ENCODE results near the gene SYNE4. TPM values are rescaled to one million over a fixed set of nuclear protein-coding genes. Genes with fewer than 3 reads are reported as not detected.

The SYNE4 gene, protein sequence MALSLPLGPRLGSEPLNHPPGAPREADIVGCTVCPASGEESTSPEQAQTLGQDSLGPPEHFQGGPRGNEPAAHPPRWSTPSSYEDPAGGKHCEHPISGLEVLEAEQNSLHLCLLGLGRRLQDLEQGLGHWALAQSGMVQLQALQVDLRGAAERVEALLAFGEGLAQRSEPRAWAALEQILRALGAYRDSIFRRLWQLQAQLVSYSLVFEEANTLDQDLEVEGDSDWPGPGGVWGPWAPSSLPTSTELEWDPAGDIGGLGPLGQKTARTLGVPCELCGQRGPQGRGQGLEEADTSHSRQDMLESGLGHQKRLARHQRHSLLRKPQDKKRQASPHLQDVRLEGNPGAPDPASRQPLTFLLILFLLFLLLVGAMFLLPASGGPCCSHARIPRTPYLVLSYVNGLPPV
- 0.23 TPM in 1 of 2 replicates, not detected in the other for total RNA-seq

DNA sequence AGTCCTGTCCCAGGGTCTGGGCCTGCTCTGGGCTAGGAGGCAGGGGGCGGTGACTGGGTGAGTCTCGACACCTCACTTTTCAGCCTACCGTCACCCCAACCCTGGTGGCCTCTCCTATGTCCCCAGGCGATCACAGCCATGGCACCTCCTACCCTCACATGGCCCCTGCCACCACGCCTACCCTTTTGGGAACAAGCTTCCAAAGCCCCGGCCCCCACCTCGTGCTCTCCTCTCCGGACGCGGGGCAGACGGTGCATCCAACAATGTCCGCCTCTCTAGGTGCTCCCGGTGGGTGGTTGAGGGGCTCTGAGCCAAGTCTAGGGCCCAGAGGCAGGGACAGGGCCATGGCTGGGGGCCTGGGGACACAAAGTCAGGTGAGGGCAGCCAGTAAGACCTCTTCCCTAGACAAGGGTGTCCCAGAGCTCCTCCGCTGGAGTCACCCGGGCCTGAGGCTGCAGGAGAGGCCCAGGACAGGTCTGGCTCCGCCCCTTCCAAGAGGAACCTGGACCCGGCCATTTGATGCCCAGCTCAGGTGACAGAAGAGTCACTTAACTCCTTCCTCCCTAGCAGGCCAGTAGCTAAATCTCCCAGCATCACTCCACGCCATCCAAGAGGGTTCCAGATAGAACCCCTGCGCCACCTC, at the start of gene SYNE4:
Gene SYNE4, minus strand, starts transcription at position 478 of the 643 bp plus-strand sequence. Its CDS starts 132 bp downstream, at position 346.

DNA sequence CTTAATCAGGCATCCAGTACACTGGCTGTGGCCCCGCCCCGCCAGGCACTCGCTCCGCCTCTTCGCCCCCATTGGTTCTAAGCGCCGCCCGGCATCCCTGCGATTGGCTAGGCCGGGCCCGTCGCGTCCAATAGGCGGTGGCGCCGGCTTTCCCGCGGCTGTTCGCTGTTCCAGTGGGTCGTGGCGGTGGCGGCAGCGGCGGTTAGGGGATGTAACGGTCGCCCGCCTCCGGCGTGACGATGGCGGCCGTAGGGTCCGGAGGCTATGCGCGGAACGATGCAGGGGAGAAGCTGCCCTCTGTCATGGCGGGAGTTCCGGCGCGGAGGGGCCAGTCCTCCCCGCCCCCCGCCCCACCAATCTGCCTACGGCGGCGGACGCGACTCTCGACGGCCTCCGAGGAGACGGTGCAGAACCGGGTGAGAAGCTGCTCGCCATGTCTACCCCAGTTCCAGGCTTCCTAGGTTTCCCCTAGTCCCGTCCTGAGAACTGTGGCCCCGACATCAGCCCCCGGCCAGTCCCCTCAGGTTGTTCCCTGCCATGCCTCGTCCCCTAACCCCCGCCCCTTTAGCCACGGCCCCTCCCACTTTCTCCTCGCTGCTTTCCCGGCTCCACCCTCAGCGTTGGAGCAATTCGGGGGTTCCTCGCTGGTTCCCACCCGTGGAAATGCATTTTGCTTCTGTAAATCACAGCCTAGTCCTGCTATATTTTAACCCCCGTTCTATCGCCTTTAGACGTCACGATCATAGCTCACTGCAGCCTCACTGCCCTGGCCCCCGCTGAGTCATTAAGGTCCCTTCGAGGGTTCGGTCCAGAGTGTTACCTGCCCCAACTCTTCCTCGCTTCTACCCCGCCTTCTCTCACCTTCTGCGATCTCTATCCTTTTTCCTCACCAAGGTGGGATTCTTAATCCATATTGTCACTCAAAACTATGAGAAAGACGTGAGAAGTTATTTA, 46.4 kb upstream of the SYNE4 start, which contains the start of gene WDR62:
Gene WDR62, plus strand, starts transcription at position 165 of the 954 bp plus-strand sequence. Its CDS starts 75 bp downstream, at position 240.

DNA sequence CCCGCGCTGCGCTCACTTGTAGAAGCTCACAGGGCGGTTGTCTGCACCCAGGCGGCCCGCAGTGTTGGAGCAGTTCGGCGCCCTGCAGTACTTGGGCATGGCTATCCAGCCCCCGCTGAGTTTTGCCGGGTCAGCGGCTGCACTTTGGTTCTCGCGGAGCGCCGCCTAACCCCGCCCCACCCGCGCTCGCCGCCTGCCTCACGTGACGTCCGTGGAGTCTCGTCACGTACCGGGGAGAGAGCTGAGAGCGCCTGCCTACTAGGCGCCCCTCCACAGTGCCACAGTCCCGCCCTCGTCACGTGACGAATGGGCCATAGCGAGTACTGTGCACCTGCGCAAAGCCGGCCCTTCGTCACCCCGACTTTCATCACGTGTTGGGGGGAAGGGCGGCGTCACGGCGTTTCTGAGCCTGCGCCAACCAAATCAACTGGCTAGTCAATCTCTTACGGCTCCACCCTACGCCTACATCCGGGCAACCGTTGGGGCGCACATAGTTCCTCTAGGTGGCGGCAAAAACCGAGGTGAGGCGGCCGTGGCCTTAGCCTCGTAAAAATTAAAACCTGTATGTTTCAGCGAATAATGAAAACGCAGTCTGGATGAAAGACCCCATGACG, 45.6 kb upstream of the SYNE4 start, which contains the start of gene THAP8:
Gene THAP8, minus strand, starts transcription at position 167 of the 614 bp plus-strand sequence. Its CDS starts 68 bp downstream, at position 99.

DNA sequence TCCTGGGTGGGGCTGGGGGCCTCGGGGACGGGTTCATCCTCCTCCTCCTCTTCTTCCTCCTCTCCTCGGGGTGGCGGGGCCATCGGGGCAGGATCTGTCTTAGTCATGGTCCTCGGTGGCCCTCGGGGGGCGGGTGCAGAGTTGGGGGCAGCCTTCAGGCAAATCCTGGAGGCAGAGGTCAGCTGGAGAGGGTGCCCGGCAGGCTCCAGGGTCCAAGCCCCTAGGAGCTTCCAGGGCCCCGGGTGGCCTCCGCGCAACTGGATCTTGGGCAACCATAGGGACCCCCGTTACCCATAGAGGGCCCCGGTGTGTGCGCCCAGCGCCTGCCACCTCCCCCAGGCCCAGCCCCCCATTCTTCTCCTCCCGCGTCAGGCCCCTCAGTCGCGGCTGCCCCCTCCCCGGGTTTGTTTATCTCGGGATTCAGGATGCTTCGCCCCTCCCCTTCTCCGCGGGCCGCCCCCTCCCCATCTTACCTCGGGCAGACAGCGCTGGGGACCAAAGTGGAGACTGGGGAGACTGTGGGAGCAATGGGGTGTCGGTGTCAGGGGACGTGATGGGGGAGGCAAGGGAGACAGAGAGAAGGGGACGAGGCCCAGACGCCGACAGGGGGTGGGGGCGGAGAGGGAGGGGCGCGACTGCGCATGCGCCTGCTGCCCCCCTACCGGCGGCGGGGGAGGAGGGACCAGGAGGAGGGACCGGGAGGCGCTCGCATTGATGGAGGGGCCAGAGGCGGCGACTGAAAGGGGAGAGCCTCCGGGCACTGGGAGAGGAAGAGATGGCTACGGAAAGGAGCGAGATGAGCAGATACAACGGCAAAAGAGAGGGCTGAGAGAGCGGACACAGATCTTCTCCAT, 23.9 kb upstream of the SYNE4 start, which contains the start of gene CLIP3:
Gene CLIP3, minus strand, starts transcription at position 623 of the 854 bp plus-strand sequence. Its CDS starts 516 bp downstream, at position 107.

DNA sequence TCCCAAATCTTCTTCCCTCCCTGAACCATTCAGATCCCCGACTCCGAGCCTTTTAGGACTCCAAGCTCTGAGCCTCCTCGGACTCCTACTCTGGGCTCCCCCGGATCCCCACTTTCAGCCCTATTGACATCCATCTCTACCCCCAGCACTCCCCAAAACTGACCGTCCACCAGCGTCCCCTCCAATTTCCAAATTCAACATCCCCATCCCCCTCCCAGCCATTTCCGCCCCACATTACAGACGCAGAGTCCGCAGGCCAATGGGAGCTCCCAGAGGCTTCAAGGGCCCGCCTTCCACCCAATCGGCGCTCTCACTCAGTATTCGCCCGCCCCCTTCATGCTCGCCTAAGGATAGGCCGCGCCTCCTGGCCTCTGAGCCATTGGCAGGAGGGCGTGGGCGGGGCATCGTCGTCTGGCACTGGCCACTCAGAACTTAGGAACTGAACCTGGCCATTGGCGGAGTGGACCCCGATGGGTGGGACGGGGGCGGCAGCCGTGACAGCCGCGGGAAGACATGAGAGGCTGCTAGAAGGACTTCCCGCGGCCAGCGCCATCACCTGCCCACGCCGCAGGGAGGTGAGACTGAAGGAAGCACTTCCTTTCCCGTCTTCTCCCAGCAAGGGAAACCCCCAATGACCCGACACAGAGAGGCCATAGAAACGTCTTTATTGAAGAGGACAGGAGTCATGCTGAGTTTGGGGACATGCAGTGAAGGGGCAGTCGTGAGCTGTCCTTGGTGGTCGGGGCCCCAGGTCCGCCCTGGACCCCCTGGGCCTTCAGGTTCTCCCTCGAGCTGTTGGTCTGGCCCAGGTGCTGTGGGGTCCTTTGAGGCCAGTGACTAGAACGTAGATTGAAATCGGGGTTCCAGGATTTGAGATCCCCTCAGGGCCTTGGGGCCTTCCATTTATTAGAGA, 5.7 kb upstream of the SYNE4 start, which contains the start of gene ALKBH6:
Gene ALKBH6, minus strand, starts transcription at position 202 of the 913 bp plus-strand sequence. CDS start 816 bp downstream, outside the sequence.

DNA sequence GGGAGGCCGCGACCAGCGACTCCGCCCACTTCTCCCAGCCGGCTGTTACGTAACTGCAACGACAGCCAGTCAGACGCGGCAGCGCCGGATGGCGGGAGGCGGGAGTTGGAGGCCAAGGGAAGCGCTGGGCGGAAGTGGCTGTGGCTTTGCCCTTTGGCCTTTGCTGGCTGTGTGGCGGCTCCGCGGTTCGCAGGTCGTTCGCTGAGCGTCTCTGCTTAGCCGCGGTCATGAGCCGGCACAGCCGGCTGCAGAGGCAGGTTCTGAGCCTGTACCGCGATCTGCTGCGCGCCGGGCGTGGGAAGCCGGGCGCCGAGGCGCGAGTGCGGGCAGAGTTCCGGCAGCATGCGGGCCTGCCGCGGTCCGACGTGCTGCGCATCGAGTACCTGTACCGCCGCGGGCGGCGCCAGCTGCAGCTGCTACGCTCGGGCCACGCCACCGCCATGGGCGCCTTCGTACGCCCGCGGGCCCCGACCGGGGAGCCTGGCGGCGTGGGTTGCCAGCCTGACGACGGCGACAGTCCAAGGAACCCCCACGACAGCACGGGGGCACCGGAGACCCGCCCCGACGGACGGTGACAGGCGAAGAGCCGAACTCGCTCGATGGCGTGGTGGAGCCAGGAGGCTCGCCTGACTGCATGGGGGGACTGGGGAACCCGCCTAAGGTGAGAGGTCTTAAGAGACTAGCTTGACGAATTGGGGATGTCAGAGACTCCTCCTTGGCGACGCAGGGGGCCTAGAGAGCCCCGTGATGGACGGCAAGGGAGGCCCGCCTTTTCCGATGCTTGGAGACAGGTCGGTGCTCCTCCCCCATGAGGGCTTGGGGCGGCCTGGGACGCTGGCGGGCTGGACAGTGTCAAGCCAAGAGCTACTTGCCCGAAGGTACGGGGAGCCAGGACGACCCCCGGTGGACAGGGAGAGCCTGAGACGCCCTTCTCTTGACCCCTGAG, 13.3 kb downstream of the SYNE4 start, which contains the start of gene SDHAF1:
Gene SDHAF1, plus strand, starts transcription at position 141 of the 946 bp plus-strand sequence. Its CDS starts 87 bp downstream, at position 228.

Other genes with a start within 250 kb of the SYNE4 start
- gene ARHGAP33, start 233.2 kb downstream of the SYNE4 start, total RNA-seq: 1.8 and 6.2 TPM in 2 replicates
- gene PRODH2, start 196.0 kb downstream of the SYNE4 start, total RNA-seq: not detected in 2 replicates
- gene NPHS1, start 156.3 kb downstream of the SYNE4 start, total RNA-seq: not detected in 2 replicates
- gene KIRREL2, start 151.9 kb downstream of the SYNE4 start, total RNA-seq: 0.05 TPM in 1 of 2 replicates, not detected in the other
- 15.4 and 15.7 TPM in 2 replicates for gene APLP1, start 140.2 kb downstream of the SYNE4 start, total RNA-seq
- gene NFKBID, start 108.3 kb downstream of the SYNE4 start, total RNA-seq: 2.7 and 5.2 TPM in 2 replicates
- gene HCST, start 106.3 kb downstream of the SYNE4 start, total RNA-seq: 1.2 TPM in 2 replicates
- not detected in 2 replicates for gene TYROBP, start 100.5 kb downstream of the SYNE4 start, total RNA-seq
- gene LRFN3, start 72.4 kb downstream of the SYNE4 start, total RNA-seq: 3.6 and 4.2 TPM in 2 replicates
- gene SDHAF1, start 13.6 kb downstream of the SYNE4 start, total RNA-seq: 8.1 and 11.9 TPM in 2 replicates
- gene ALKBH6, start 5.4 kb upstream of the SYNE4 start, total RNA-seq: 14.6 and 14.7 TPM in 2 replicates
- 14.3 and 22.8 TPM in 2 replicates for gene CLIP3, start 24.1 kb upstream of the SYNE4 start, total RNA-seq
- gene THAP8, start 45.5 kb upstream of the SYNE4 start, total RNA-seq: 1.6 and 3.3 TPM in 2 replicates
- 0.59 and 4.6 TPM in 2 replicates for gene WDR62, start 46.1 kb upstream of the SYNE4 start, total RNA-seq
- not detected in 2 replicates for gene OVOL3, start 102.3 kb upstream of the SYNE4 start, total RNA-seq
- 27.3 and 29.2 TPM in 2 replicates for gene POLR2I, start 106.1 kb upstream of the SYNE4 start, total RNA-seq
- 236 and 267 TPM in 2 replicates for gene TBCB, start 106.7 kb upstream of the SYNE4 start, total RNA-seq
- gene CAPNS1, start 131.3 kb upstream of the SYNE4 start, total RNA-seq: 252 and 437 TPM in 2 replicates
- 4.3 and 14.8 TPM in 2 replicates for gene COX7A1, start 143.6 kb upstream of the SYNE4 start, total RNA-seq
- 5.4 and 6.2 TPM in 2 replicates for gene ZNF565, start 205.9 kb upstream of the SYNE4 start, total RNA-seq
- 101 and 133 TPM in 2 replicates for gene ZNF146, start 206.3 kb upstream of the SYNE4 start, total RNA-seq

Measured in smooth muscle cell of the umbilical artery (primary cell).